ENCODE results near the gene CFB. TPM values are rescaled to one million over a fixed set of nuclear protein-coding genes. Genes with fewer than 3 reads are reported as not detected.

CFB gene
- total RNA-seq, 4 donors from 2014 or later, result 23.1 to 183 (median 89.9) TPM

- H3K36me3 ChIP-seq, result no peaks in the 10 kb centered on the region
- peaks cover 0 to 20% (median 2%) of the 10 kb centered on the region in 4 donors for H3K4me1 ChIP-seq
- H3K27ac ChIP-seq, result no peak overlapping the region
- H3K4me3 ChIP-seq, result no peak overlapping the region
- no peaks in the 10 kb centered on the region for H3K9me3 ChIP-seq
- DNase-seq, result no peak
- H3K27me3 ChIP-seq, result no peaks in the 10 kb centered on the region
- no peak for TF ChIP-seq POLR2A (IDR thresholded peaks at IDR 0.05)
- TF ChIP-seq CTCF (IDR thresholded peaks at IDR 0.05), result no peak
Measured at GRCh38 chr6:31943742-31944141, 2.2 kb upstream of the CFB start.

GRCh38 chr6:31945154-31945506 lies 765 bp upstream of the CFB start:
- Histone ChIP-seq H3K4me3 (peak overlapping the region in 3 of 4 donors; percentile 10 to 42 (median 39)), H3K27ac (peak overlapping the region; percentile 64 to 92 (median 84)), H3K9me3 (no peaks in the 10 kb centered on the region), H3K36me3 (no peaks in the 10 kb centered on the region), H3K27me3 (no peaks in the 10 kb centered on the region), H3K4me1 (peaks cover 0 to 20% (median 2%) of the 10 kb centered on the region in 4 donors)
- no peak for DNase-seq
- TF ChIP-seq POLR2A (IDR thresholded peaks at IDR 0.05), result no peak
- TF ChIP-seq CTCF (IDR thresholded peaks at IDR 0.05), result no peak

GRCh38 chr6:31946370-31946885 lies 533 bp downstream of the CFB start:
- peak overlapping the region in 3 of 4 donors; percentile 10 to 42 (median 39) for H3K4me3 ChIP-seq
- H3K36me3 ChIP-seq, result peaks cover 0 to 5% (median 0%) of the 10 kb centered on the region in 3 donors
- peak overlapping the region; percentile 64 to 92 (median 84) for H3K27ac ChIP-seq
- no peaks in the 10 kb centered on the region for H3K27me3 ChIP-seq
- H3K4me1 ChIP-seq, result peaks cover 0 to 20% (median 2%) of the 10 kb centered on the region in 4 donors
- TF ChIP-seq POLR2A (IDR thresholded peaks at IDR 0.05), result no peak
- TF ChIP-seq CTCF (IDR thresholded peaks at IDR 0.05), result no peak
- H3K9me3 ChIP-seq, result no peaks in the 10 kb centered on the region
- DNase-seq, result no peak

- Histone ChIP-seq H3K4me3 (peak overlapping the region in 1 of 4 donors; percentile 42), H3K4me1 (peaks cover 0 to 20% (median 2%) of the 10 kb centered on the region in 4 donors), H3K27ac (no peak overlapping the region), H3K9me3 (no peaks in the 10 kb centered on the region), H3K36me3 (peaks cover 0 to 12% (median 0%) of the 10 kb centered on the region in 3 donors), H3K27me3 (no peaks in the 10 kb centered on the region)
- TF ChIP-seq POLR2A (IDR thresholded peaks at IDR 0.05) (no peak), CTCF (IDR thresholded peaks at IDR 0.05) (no peak)
- no peak for DNase-seq
Measured at GRCh38 chr6:31947070-31947675, 1.3 kb downstream of the CFB start.

- DNase-seq, result no peak
- Histone ChIP-seq H3K36me3 (peaks cover 0 to 17% (median 0%) of the 10 kb centered on the region in 3 donors), H3K4me3 (no peak overlapping the region), H3K27ac (no peak overlapping the region), H3K9me3 (no peaks in the 10 kb centered on the region), H3K27me3 (no peaks in the 10 kb centered on the region), H3K4me1 (peaks cover 0 to 20% (median 2%) of the 10 kb centered on the region in 4 donors)
- TF ChIP-seq POLR2A (IDR thresholded peaks at IDR 0.05) (no peak), CTCF (IDR thresholded peaks at IDR 0.05) (no peak)
Measured at GRCh38 chr6:31947864-31948263, 2.0 kb downstream of the CFB start.

Measured in Peyer's patch (tissue), 4 donors.